ENCODE data around the gene ZNF853.
"Not testable (repeated sequence)": the region's sequence is repeated elsewhere in the genome, so short reads cannot be mapped to it uniquely, and the experiment has no call there.

The ZNF853 gene

DNA sequence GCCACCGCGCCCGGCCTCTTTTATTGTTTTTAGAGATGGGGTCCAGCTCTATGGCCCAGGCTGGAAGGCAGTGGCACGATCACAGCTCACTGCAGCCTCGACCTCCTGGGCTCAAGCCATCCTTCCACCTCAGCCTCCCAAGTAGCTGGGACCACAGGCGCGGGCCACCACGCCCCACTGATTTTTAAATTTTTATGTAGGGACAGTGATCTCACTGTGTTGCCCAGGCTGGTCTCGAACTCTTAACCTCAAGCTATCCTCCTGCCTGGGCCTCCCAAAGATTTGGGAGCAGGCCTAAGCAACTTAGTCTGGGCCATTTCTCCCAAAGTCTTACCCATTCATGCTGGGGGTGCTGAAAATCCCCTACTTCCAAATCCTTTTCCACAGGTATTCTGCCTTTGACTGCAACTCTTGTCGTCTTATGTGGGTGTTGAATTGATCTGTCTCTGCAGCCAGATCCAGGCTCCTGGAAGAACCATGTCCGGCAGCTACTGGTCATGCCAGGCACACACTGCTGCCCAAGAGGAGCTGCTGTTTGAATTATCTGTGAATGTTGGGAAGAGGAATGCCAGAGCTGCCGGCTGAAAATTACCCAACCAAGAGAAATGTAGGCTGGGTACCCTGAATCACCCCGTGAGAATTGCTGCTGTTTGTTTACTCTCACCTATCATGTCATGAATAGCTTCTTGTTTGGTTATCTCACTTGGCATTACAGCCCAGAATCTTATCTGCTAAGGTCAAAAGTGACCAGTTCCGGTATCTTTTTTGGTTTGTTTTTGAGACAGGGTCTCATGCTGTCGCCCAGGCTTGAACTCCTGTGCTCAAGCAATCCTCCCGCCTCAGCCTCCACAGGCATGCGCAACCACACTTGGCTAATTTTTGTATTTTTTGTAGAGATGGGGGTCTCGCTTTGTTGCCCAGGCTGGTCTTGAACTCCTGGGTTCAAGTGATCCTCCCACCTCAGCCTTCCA lies 37.0 kb upstream of the ZNF853 start:
- H3K36me3 ChIP-seq (ENCODE audit: control insufficient read depth, insufficient read depth, low read length): peaks cover 23% of the 10 kb centered on the region
- no peaks in the 10 kb centered on the region for H3K4me1 ChIP-seq (ENCODE audit: control insufficient read depth, insufficient read depth, low read length)
- no peaks in the 10 kb centered on the region for H3K9me3 ChIP-seq (ENCODE audit: control insufficient read depth, low read length)
- WGBS, 2 experiments: 90% methylated on average over 18 of the region's 18 CpGs
- no peak overlapping the region for H3K27ac ChIP-seq (ENCODE audit: insufficient read depth, low read depth, low read length, poor library complexity, severe bottlenecking)
- H3K4me3 ChIP-seq (ENCODE audit: insufficient read depth, low read depth, low read length): no peak overlapping the region
- no peaks in the 10 kb centered on the region for H3K27me3 ChIP-seq (ENCODE audit: control insufficient read depth, insufficient read depth, low read length, poor library complexity, severe bottlenecking)

DNA sequence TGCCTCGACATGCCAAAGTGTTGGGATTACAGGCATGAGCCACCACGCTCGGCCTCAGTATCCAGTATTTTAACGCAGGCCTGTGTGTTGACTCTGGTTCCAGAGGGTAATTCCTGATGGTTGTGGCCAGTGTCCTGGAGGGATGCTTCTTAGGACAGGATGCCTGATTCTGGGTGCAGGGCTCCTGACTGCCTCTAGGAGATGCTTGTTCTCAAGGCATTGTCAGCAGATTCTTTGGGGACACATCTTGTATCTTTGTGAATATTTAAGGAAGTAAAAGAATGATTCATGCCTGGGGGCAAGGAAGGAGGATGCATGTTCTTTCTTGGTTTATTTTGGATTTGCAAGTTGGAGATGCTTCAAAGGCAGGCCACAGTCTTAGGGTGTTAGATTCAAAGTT lies 36.0 kb upstream of the ZNF853 start:
- no peak overlapping the region for H3K27ac ChIP-seq (ENCODE audit: insufficient read depth, low read depth, low read length, poor library complexity, severe bottlenecking)
- no peak overlapping the region for H3K4me3 ChIP-seq (ENCODE audit: insufficient read depth, low read depth, low read length)
- H3K4me1 ChIP-seq (ENCODE audit: control insufficient read depth, insufficient read depth, low read length): no peaks in the 10 kb centered on the region
- no peaks in the 10 kb centered on the region for H3K9me3 ChIP-seq (ENCODE audit: control insufficient read depth, low read length)
- no peaks in the 10 kb centered on the region for H3K27me3 ChIP-seq (ENCODE audit: control insufficient read depth, insufficient read depth, low read length, poor library complexity, severe bottlenecking)
- peaks cover 29% of the 10 kb centered on the region for H3K36me3 ChIP-seq (ENCODE audit: control insufficient read depth, insufficient read depth, low read length)
- WGBS, 2 experiments: 92 to 94% methylated on average over 4 of the region's 4 CpGs

DNA sequence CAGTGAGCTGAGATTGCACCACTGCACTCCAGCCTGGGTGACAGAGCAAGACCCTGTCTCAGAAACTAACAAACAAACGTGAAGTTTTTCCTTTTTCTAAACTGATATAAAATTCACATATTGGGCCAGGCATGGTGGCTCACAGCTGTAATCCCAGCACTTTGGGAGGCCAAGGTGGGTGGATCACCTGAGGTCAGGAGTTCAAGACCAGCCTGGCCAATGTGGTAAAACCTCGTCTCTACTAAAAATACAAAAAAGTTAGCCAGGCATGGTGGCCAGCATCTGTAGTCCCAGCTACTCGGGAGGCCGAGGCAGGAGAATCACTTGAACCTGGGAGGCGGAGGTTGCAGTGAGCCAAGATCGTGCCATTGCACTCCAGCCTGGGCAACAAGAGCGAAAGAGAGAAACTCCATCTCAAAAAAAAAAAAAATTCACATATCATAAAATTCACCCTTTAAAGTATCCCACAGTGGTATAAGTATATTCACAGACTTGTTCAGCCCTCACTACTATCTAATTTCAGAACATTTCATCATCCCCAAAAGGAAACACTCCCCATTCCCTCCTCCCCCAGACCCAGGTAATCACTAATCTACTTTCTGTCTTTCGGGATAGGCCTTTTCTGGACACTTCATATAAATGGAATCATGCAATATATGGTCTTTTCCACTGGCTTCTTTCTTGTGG lies 29.5 kb upstream of the ZNF853 start:
- peaks cover 41% of the 10 kb centered on the region for H3K36me3 ChIP-seq (ENCODE audit: control insufficient read depth, insufficient read depth, low read length)
- H3K9me3 ChIP-seq (ENCODE audit: control insufficient read depth, low read length); H3K4me1 ChIP-seq (ENCODE audit: control insufficient read depth, insufficient read depth, low read length); H3K27ac ChIP-seq (ENCODE audit: insufficient read depth, low read depth, low read length, poor library complexity, severe bottlenecking); H3K27me3 ChIP-seq (ENCODE audit: control insufficient read depth, insufficient read depth, low read length, poor library complexity, severe bottlenecking); H3K4me3 ChIP-seq (ENCODE audit: insufficient read depth, low read depth, low read length): not testable (repeated sequence)
- WGBS, 2 experiments: 92 to 93% methylated on average over 8 of the region's 8 CpGs

DNA sequence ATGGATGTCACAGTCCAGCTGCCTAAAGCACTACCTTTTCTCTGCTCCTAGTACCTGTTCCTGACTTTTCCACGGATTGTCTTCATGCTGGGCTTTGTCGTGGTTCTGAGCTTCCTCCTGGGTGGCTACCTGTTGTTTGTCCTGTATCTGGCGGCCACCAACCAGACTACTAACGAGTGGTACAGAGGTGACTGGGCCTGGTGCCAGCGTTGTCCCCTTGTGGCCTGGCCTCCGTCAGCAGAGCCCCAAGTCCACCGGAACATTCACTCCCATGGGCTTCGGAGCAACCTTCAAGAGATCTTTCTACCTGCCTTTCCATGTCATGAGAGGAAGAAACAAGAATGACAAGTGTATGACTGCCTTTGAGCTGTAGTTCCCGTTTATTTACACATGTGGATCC lies 26.8 kb upstream of the ZNF853 start:
- Histone ChIP-seq H3K9me3 (ENCODE audit: control insufficient read depth, low read length) (no peaks in the 10 kb centered on the region), H3K27me3 (ENCODE audit: control insufficient read depth, insufficient read depth, low read length, poor library complexity, severe bottlenecking) (no peaks in the 10 kb centered on the region), H3K27ac (ENCODE audit: insufficient read depth, low read depth, low read length, poor library complexity, severe bottlenecking) (no peak overlapping the region), H3K36me3 (ENCODE audit: control insufficient read depth, insufficient read depth, low read length) (peaks cover 26% of the 10 kb centered on the region), H3K4me1 (ENCODE audit: control insufficient read depth, insufficient read depth, low read length) (no peaks in the 10 kb centered on the region), H3K4me3 (ENCODE audit: insufficient read depth, low read depth, low read length) (no peak overlapping the region)
- WGBS, 2 experiments: 94 to 96% methylated on average over 9 of the region's 9 CpGs

DNA sequence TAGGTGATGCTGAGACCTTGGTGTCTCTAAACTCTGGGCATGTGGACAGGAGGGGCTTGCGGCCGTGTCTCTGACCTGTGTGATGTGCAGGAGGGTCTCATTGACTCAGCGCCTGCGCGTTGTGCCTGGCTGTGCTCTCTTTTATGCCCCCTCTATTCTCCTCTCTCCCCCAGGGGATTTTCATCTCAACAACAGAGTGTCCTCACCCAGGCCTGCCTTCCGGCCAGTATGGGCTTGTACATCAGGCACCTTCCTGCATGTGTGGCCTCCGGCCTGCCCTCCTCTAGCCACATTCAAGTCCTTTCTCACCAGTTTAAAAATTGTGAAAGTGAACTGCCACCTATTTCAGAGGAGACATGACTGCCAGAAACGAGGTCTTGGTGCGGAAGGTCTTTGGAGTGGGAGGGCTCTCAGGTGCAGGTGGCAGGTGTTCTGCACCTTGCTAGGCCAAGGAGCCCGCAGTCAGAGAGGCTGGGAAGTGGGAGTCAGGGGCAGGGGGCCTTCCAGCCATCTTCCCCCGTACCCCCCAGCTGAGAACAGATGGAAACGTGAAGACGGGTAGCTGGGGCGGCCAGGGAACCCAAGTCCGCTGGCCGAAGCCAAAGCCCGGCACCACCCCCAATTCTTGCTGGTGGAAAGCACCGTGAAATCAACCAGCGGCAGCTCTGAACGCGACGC lies 26.1 kb upstream of the ZNF853 start:
- H3K4me3 ChIP-seq (ENCODE audit: insufficient read depth, low read depth, low read length): no peak overlapping the region
- WGBS, 2 experiments: 52 to 55% methylated on average over 22 of the region's 22 CpGs
- no peaks in the 10 kb centered on the region for H3K9me3 ChIP-seq (ENCODE audit: control insufficient read depth, low read length)
- H3K27ac ChIP-seq (ENCODE audit: insufficient read depth, low read depth, low read length, poor library complexity, severe bottlenecking): no peak overlapping the region
- no peaks in the 10 kb centered on the region for H3K4me1 ChIP-seq (ENCODE audit: control insufficient read depth, insufficient read depth, low read length)
- H3K27me3 ChIP-seq (ENCODE audit: control insufficient read depth, insufficient read depth, low read length, poor library complexity, severe bottlenecking): no peaks in the 10 kb centered on the region
- peaks cover 31% of the 10 kb centered on the region for H3K36me3 ChIP-seq (ENCODE audit: control insufficient read depth, insufficient read depth, low read length)

DNA sequence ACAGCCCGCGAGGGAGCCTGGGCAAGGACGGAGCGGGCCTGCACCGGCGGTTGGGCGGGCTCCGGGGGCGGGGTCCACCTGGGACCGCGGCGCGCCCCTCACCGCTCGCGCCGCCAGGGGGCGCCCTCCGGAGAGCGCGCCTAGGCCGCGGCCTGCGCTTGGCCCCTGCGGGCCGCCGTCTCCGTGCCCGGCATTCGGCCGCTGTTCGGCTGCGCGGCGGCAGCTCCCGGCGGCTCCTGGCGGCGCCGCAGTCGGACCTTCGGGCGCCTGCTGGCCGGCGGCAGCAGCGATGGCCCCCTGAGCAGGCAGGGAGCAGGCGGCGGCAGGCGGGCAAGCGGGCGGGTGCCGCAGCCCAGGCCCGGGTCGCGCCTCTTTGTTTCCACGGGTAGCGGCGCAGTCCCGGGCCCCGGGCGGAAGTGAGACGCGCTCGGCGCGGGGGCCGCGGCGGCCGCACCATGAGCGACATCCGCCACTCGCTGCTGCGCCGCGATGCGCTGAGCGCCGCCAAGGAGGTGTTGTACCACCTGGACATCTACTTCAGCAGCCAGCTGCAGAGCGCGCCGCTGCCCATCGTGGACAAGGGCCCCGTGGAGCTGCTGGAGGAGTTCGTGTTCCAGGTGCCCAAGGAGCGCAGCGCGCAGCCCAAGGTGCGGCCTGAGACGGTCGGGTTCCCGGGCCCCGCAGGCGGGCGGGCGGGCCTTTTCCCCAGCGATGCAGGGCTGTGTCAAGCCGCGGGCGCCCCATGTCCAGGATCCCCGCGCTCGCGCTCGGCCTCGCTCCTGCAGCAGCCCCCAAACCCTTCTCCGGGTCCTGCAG lies 25.4 kb upstream of the ZNF853 start, which contains the start of gene INTS15:
Gene INTS15, plus strand, starts transcription at position 193 of the 816 bp plus-strand sequence. Its CDS starts 263 bp downstream, at position 456.
- Histone ChIP-seq H3K4me1 (ENCODE audit: control insufficient read depth, insufficient read depth, low read length) (no peaks in the 10 kb centered on the region), H3K27me3 (ENCODE audit: control insufficient read depth, insufficient read depth, low read length, poor library complexity, severe bottlenecking) (no peaks in the 10 kb centered on the region), H3K36me3 (ENCODE audit: control insufficient read depth, insufficient read depth, low read length) (peaks cover 30% of the 10 kb centered on the region), H3K27ac (ENCODE audit: insufficient read depth, low read depth, low read length, poor library complexity, severe bottlenecking) (peak within 1 kb of the TSS; percentile 56), H3K4me3 (ENCODE audit: insufficient read depth, low read depth, low read length) (peak within 1 kb of the TSS; percentile 83), H3K9me3 (ENCODE audit: control insufficient read depth, low read length) (no peaks in the 10 kb centered on the region)
- 0% methylated on average over 107 of the region's 107 CpGs for WGBS, 2 experiments

DNA sequence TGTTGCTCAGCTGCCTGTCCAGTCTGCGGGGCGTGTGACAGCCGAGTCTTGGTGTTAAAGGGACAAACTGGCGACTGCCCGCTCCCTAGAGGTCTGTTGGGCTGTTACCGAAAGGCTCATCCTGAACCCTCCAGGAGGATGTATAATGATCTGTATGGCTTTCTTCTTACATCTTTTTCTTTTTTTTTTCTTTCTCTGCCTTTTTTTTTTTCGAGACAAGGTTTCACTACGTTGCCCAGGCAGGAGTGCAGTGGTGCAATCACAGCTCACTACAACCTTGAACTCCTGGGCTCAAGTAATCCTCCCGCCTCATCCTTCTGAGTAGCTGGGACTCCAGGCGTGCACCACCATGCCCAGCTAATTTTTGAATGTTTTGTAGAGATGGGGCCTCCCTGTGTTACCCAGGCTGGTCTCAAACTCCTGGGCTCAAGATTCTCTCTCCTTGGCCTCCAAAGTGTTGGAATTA lies 24.7 kb upstream of the ZNF853 start:
- H3K36me3 ChIP-seq (ENCODE audit: control insufficient read depth, insufficient read depth, low read length): peaks cover 27% of the 10 kb centered on the region
- H3K27me3 ChIP-seq (ENCODE audit: control insufficient read depth, insufficient read depth, low read length, poor library complexity, severe bottlenecking): no peaks in the 10 kb centered on the region
- no peaks in the 10 kb centered on the region for H3K9me3 ChIP-seq (ENCODE audit: control insufficient read depth, low read length)
- 19 to 22% methylated on average over 10 of the region's 10 CpGs for WGBS, 2 experiments
- peak overlapping the region; percentile 83 for H3K4me3 ChIP-seq (ENCODE audit: insufficient read depth, low read depth, low read length)
- H3K27ac ChIP-seq (ENCODE audit: insufficient read depth, low read depth, low read length, poor library complexity, severe bottlenecking): no peak overlapping the region
- no peaks in the 10 kb centered on the region for H3K4me1 ChIP-seq (ENCODE audit: control insufficient read depth, insufficient read depth, low read length)

DNA sequence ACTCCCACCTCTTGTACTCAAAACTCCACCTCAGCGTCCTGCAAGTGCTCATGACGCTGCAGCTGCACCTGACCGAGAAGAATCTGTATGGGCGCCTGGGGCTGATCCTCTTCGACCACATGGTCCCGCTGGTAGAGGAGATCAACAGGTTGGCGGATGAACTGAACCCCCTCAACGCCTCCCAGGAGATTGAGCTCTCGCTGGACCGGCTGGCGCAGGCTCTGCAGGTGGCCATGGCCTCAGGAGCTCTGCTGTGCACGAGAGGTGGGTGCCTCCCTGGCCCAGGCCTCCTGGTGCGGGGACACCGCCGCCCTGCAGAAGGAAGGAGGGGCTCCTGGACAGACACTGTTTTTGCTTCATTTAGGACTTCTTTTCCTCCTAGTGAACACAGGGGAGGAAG lies 15.3 kb upstream of the ZNF853 start:
- no peaks in the 10 kb centered on the region for H3K27me3 ChIP-seq (ENCODE audit: control insufficient read depth, insufficient read depth, low read length, poor library complexity, severe bottlenecking)
- H3K36me3 ChIP-seq (ENCODE audit: control insufficient read depth, insufficient read depth, low read length): peaks cover 36% of the 10 kb centered on the region
- no peak overlapping the region for H3K4me3 ChIP-seq (ENCODE audit: insufficient read depth, low read depth, low read length)
- H3K4me1 ChIP-seq (ENCODE audit: control insufficient read depth, insufficient read depth, low read length): no peaks in the 10 kb centered on the region
- no peak overlapping the region for H3K27ac ChIP-seq (ENCODE audit: insufficient read depth, low read depth, low read length, poor library complexity, severe bottlenecking)
- 95 to 97% methylated on average over 15 of the region's 15 CpGs for WGBS, 2 experiments
- H3K9me3 ChIP-seq (ENCODE audit: control insufficient read depth, low read length): no peaks in the 10 kb centered on the region

DNA sequence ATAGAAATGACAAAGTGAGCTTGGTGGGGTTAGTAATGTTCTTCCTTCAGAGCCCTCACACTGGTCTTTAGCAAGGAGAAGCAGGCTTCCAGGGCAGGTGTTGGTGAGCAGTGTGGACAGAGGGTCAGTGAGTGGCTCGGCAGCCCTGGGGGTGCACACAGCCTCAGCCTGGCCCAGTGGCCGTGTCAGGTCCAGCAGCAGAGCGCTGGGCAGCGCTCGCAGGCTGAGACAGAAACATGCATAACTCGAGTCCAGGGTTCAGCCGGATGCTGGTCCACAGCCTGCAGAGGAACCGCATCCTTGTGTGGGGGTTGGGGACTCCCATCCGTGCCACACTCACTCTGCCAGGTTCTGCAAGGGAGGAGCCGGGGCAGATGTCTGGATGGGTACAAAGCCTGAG lies 11.0 kb upstream of the ZNF853 start:
- Histone ChIP-seq H3K4me3 (ENCODE audit: insufficient read depth, low read depth, low read length) (no peak overlapping the region), H3K36me3 (ENCODE audit: control insufficient read depth, insufficient read depth, low read length) (peaks cover 20% of the 10 kb centered on the region), H3K4me1 (ENCODE audit: control insufficient read depth, insufficient read depth, low read length) (no peaks in the 10 kb centered on the region), H3K27ac (ENCODE audit: insufficient read depth, low read depth, low read length, poor library complexity, severe bottlenecking) (no peak overlapping the region), H3K9me3 (ENCODE audit: control insufficient read depth, low read length) (no peaks in the 10 kb centered on the region), H3K27me3 (ENCODE audit: control insufficient read depth, insufficient read depth, low read length, poor library complexity, severe bottlenecking) (no peaks in the 10 kb centered on the region)
- 93% methylated on average over 10 of the region's 10 CpGs for WGBS, 2 experiments

All from ectodermal cell (in vitro differentiated cells).